ENCODE data around the gene LHX4. TPM values are rescaled to one million over a fixed set of nuclear protein-coding genes. Genes with fewer than 3 reads are reported as not detected.

LHX4 gene
- total and polyA plus RNA-seq, 9 of the 15 experiments (the other 6 are each of a cell fraction or from before 2014, with no cell fraction given) = 0.01 to 0.11 (median 0.07) TPM; not detected in 5

- TF ChIP-seq ATF4 (CRISPR knock-in tag; IDR thresholded peaks at IDR 0.05) (no peak), E2F5 (CRISPR knock-in tag; IDR thresholded peaks at IDR 0.05) (no peak), ZNF431 (CRISPR knock-in tag; IDR thresholded peaks at IDR 0.05) (no peak), ESRRA (IDR thresholded peaks at IDR 0.05; ENCODE audit: borderline replicate concordance, low read depth) (no peak), EZH2 (IDR thresholded peaks at IDR 0.05; ENCODE audit: borderline replicate concordance, low read depth, low read length) (no peak), HDAC8 (tag; IDR thresholded peaks at IDR 0.05) (no peak), MCM3 (IDR thresholded peaks at IDR 0.05) (no peak), PRPF4 (IDR thresholded peaks at IDR 0.05; ENCODE audit: insufficient read depth, low read depth, low read length, poor library complexity, severe bottlenecking) (no peak), THAP7 (CRISPR knock-in tag; IDR thresholded peaks at IDR 0.05) (no peak), XRCC3 (IDR thresholded peaks at IDR 0.05) (no peak)
These were observed 44.2 kb downstream of the LHX4 start (continued) for GRCh38 chr1:180274221-180274620.

All from K562 (cell line).